Thymus (tissue), 11 donors: ENCODE data around the gene DIP2B. TPM values are rescaled to one million over a fixed set of nuclear protein-coding genes. Genes with fewer than 3 reads are reported as not detected.

Experiments used
- DNase-seq, 9 donors: peaks; one replicate each; pipeline ENCODE4 v3.0.0-alpha.2; 2013; ENCODE audit warnings: low spot score in 9 of 9, low read depth in 6 of 9, missing footprints in 1 of 9
- H3K27ac ChIP-seq, 2 donors: one replicate each; pipeline ENCODE4 v1.5.1; 2013; ENCODE audit warnings: control low read depth in 1 of 2, low read depth in 1 of 2, low read length in 1 of 2, mild to moderate bottlenecking in 1 of 2, moderate library complexity in 1 of 2
- H3K27me3 ChIP-seq, 2 donors: one replicate each; pipeline ENCODE4 v1.5.1; 2013; ENCODE audit warnings: low read length in 1 of 2; ENCODE audit not compliant: control insufficient read depth in 2 of 2, insufficient read depth in 1 of 2
- H3K36me3 ChIP-seq, 2 donors: one replicate each; pipeline ENCODE4 v1.5.1; 2013; ENCODE audit warnings: low read length in 1 of 2, mild to moderate bottlenecking in 1 of 2, moderate library complexity in 1 of 2; ENCODE audit not compliant: control insufficient read depth in 2 of 2, insufficient read depth in 2 of 2
- H3K4me1 ChIP-seq, 2 donors: one replicate each; pipeline ENCODE4 v1.5.1; 2013; ENCODE audit warnings: low read length in 2 of 2; ENCODE audit not compliant: control insufficient read depth in 2 of 2, insufficient read depth in 2 of 2
- H3K4me3 ChIP-seq, 2 donors: one replicate each; pipeline ENCODE4 v1.5.1; 2013; ENCODE audit warnings: low read length in 2 of 2, control low read depth in 1 of 2, mild to moderate bottlenecking in 1 of 2
- H3K9me3 ChIP-seq, 2 donors: one replicate each; pipeline ENCODE4 v1.5.1; 2013; ENCODE audit warnings: low read length in 1 of 2, mild to moderate bottlenecking in 1 of 2; ENCODE audit not compliant: control insufficient read depth in 2 of 2, insufficient read depth in 1 of 2
- WGBS: extraction: QIAGEN DNeasy Blood & Tissue Kit; methylation state at CpG from one replicate; pipeline ENCODE4 v1.1.7; 2013; 5-methylcytosine and 5-hydroxymethylcytosine counted together
- polyA plus RNA-seq: library from polyadenylated mRNA; stranded (reverse); fragments of 200-250 nt; gene quantifications from one replicate; pipeline ENCODE4 v1.2.3, GENCODE V29; 2013
- total RNA-seq: library from RNA; stranded (reverse); fragments of 120-200 nt; gene quantifications from one replicate; pipeline ENCODE4 v1.2.4, GENCODE V29; 2013
- donor health status: healthy.

The DIP2B gene
- total and polyA plus RNA-seq, 2 donors = 8.9 to 12.7 TPM

DNA sequence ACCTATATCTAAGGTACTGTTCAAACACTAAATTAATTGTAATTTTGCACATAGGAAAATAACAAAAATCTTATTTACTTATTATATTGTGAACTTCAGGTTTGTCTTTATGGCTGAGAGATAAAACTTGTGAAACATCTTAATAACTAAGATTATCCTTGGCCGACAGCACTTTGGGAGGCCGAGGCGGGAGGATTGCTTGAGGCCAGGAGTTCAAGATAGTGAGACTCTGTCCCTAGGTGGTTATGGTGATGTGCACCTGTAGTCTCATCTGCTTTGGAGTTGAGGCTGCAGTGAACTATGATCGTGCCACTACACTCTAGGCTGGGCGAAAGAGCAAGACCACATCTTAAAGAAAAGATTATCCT, 22.6 kb downstream of the DIP2B start:
- no peak overlapping the region for H3K27ac ChIP-seq
- no peaks in the 10 kb centered on the region for H3K9me3 ChIP-seq
- 97% methylated on average over 5 of the region's 5 CpGs for WGBS
- H3K36me3 ChIP-seq = peaks cover 0 to 6% of the 10 kb centered on the region in 2 donors
- no peaks in the 10 kb centered on the region for H3K27me3 ChIP-seq
- peaks cover 4% of the 10 kb centered on the region in 2 donors for H3K4me1 ChIP-seq
- no peak for DNase-seq
- no peak overlapping the region for H3K4me3 ChIP-seq

DNA sequence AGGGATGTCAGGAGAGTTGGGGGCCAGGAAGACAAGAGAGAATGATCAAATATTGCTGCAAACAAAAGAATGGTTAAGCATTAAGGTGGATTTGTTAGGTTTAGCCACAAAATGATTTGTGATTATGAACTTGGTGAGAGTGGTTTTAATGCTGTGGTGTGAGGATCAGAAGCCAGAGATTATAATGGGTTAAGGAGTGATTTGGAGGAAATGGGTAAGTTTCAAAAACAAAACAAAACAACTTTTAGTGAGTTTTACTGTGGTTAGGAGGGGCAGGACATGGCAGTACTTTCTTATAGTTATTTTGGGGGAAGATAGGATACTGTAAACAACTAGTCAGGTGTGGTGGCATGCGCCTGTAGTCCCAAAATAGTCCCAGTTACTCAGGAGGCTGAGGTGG, 24.0 kb downstream of the DIP2B start:
- Histone ChIP-seq H3K4me3 (no peak overlapping the region), H3K9me3 (no peaks in the 10 kb centered on the region), H3K36me3 (peaks cover 0 to 6% of the 10 kb centered on the region in 2 donors), H3K27me3 (no peaks in the 10 kb centered on the region), H3K4me1 (peaks cover 9 to 14% of the 10 kb centered on the region in 2 donors), H3K27ac (no peak overlapping the region)
- 86% methylated on average over 1 of the region's 1 CpG for WGBS
- no peak for DNase-seq

DNA sequence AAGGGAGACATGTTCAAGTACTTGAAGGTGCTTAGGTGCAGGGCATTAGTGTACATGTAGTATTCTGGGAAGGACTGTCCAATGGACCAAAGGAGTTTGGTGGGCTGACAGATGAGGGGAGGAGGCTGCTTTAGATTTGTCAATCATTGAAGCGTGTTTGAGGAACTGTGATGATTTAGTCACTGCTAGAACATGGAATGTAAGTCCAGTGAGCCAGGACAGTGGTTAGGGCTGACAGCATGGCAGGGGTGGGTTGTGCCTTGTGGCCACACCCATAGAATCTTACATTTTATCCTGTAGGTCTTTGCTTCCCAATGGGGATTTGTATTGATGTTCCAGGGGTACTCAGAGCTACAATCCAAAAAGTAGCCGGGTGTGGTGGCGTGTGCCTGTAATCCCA, 24.6 kb downstream of the DIP2B start:
- H3K4me1 ChIP-seq = peaks cover 9 to 14% of the 10 kb centered on the region in 2 donors
- no peak overlapping the region for H3K4me3 ChIP-seq
- H3K27ac ChIP-seq = no peak overlapping the region
- 96% methylated on average over 3 of the region's 3 CpGs for WGBS
- peaks cover 0 to 3% of the 10 kb centered on the region in 2 donors for H3K36me3 ChIP-seq
- DNase-seq = no peak
- no peaks in the 10 kb centered on the region for H3K9me3 ChIP-seq
- H3K27me3 ChIP-seq = no peaks in the 10 kb centered on the region

DNA sequence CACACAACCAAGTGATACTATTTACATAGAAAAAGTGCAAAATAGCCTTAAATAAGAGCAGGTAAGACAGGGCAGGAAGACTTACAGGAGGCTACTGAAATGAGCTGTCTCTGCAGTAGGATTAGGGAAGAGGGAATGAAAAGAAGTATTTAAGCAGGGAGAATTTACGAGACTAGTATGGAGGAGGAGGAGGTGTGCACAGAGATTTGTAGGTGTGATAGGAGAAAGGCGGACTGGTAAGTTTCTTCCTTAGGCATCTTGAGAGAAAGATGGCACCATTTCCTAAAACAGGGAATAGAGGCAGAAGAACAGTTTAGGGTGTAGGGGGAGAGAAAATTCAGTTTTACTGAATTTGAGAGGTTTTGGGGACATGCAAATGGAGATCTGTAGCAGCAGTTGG, 25.7 kb downstream of the DIP2B start:
- H3K27me3 ChIP-seq = no peaks in the 10 kb centered on the region
- no peak for DNase-seq
- no peak overlapping the region for H3K4me3 ChIP-seq
- peaks cover 9 to 14% of the 10 kb centered on the region in 2 donors for H3K4me1 ChIP-seq
- peaks cover 0 to 3% of the 10 kb centered on the region in 2 donors for H3K36me3 ChIP-seq
- no peaks in the 10 kb centered on the region for H3K9me3 ChIP-seq
- 98% methylated on average over 2 of the region's 2 CpGs for WGBS
- H3K27ac ChIP-seq = no peak overlapping the region

DNA sequence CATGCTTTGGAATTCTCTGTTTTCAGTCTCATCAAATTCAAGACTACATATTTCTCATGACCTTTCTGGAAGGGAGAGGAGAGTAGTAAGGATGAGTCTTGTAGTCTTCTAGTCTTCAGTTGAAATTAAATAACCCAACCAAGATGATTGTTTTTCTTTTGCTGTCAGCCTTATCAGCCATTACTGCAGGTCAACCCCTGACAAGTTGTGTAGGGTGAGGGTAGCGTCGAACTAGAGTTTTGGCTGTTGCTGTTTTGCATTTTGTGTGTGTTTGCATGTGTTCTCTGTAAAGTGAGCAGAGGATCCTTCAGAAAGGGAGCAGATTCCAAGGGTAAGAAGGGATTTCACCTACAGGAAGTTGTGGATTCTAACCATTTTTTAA, 28.4 kb downstream of the DIP2B start:
- Histone ChIP-seq H3K4me3 (no peak overlapping the region), H3K27ac (peak overlapping the region in 1 of 2 donors; percentile 82), H3K4me1 (peaks cover 9 to 14% of the 10 kb centered on the region in 2 donors), H3K9me3 (no peaks in the 10 kb centered on the region), H3K36me3 (peaks cover 0 to 3% of the 10 kb centered on the region in 2 donors), H3K27me3 (no peaks in the 10 kb centered on the region)
- no peak for DNase-seq
- WGBS = 94% methylated on average over 2 of the region's 2 CpGs

DNA sequence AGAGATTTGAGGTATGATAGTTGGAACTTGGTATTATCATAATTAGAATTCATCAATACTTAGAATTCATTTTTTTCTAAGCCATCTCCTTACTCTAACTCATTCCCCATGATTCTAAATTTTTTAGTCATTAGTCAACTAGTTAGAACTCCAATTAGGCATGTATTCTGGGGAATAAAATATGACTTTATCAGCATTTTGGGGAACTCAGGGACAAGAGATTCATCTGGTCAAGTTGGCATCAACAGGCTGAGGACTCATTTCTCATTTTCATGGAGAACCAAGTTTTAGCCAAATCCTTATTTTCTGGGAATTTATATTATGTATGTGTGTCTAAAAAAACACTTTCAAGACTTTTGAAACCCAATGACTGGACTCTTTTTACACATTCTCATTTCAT, 29.2 kb downstream of the DIP2B start:
- no peak overlapping the region for H3K27ac ChIP-seq
- DNase-seq = no peak
- H3K4me1 ChIP-seq = peaks cover 9 to 14% of the 10 kb centered on the region in 2 donors
- no peaks in the 10 kb centered on the region for H3K9me3 ChIP-seq
- H3K36me3 ChIP-seq = peaks cover 0 to 3% of the 10 kb centered on the region in 2 donors
- H3K4me3 ChIP-seq = no peak overlapping the region
- H3K27me3 ChIP-seq = no peaks in the 10 kb centered on the region

DNA sequence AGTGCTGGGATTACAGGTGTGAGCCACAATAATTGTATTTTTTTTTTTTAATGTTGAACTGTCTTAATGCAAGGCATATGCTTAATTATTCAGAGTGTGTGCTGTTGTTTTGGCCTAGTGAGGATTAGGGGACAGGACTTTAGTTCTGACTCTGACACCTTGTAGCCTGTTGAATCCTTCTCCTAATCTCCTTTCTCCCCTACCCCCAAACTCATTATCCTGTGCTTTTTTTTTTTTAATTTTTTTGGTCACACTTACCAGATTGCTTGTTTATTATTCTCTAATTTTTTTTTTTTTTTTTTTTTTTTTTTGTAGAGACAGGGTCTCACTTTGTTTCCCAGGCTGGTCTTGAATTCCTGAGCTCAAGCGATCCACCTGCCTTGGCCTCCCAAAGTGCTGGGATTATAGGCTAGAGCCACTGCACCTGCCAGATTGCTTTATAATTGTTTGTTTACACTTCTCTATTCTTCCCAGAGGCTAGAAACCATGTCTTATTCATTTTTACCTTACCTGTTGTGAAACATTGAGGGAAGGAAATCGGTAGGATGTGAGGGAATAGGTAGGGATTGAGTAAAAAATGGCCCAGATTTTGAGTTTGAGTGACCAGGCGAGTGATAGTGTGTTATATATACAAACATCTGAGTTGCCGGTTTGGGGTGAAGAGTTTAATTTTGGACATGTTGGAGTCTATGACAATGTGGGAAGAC, 32.2 kb downstream of the DIP2B start:
- WGBS = 94% methylated on average over 4 of the region's 4 CpGs
- no peak overlapping the region for H3K27ac ChIP-seq
- H3K4me1 ChIP-seq = peaks cover 9 to 14% of the 10 kb centered on the region in 2 donors
- no peak overlapping the region for H3K4me3 ChIP-seq
- no peaks in the 10 kb centered on the region for H3K27me3 ChIP-seq
- H3K9me3 ChIP-seq = no peaks in the 10 kb centered on the region
- no peaks in the 10 kb centered on the region for H3K36me3 ChIP-seq
- no peak for DNase-seq

DNA sequence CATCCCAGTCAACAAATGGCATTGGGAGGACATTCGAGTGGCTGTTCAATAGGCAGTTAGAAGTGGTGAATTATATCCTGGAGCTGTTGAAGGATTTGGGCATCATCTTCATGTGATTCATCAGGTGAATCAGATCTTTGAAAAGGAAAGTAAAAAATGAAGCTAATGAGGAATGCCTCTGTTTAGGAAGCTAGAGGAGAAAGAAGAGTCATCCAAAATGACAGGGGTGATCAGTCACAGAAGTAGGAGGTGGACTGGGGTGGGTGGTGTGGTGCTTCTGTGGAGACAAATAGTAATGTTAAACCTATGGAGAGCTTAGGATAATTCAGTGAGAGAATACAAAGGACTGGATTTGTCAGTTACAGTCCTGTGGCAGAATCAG, 32.7 kb downstream of the DIP2B start:
- no peaks in the 10 kb centered on the region for H3K36me3 ChIP-seq
- peaks cover 3 to 8% of the 10 kb centered on the region in 2 donors for H3K4me1 ChIP-seq
- H3K9me3 ChIP-seq = no peaks in the 10 kb centered on the region
- no peak overlapping the region for H3K27ac ChIP-seq
- H3K27me3 ChIP-seq = no peaks in the 10 kb centered on the region
- no peak for DNase-seq
- H3K4me3 ChIP-seq = no peak overlapping the region
- WGBS = 97% methylated on average over 1 of the region's 1 CpG

DNA sequence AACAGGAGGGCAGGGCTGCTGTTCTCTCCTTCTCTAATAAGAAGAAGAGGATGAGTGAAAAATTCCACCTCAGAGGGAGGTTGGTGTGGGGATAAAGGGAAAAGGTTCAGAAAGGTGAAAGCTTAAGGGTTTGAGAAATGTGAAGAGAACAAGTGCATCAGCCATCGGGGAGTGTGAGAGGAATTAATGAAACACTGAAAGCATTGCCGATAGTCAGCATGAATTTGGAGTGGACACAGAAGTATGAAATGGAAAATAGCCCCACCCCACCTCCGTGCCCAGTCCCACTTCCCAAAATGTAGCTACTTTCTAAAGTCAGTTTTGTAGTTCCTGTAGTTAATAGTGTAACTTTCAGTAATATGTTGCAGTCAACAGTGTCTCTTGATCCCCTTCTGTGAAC, 33.4 kb downstream of the DIP2B start:
- Histone ChIP-seq H3K4me3 (no peak overlapping the region), H3K4me1 (peaks cover 0 to 4% of the 10 kb centered on the region in 2 donors), H3K9me3 (no peaks in the 10 kb centered on the region), H3K27ac (no peak overlapping the region), H3K27me3 (no peaks in the 10 kb centered on the region), H3K36me3 (no peaks in the 10 kb centered on the region)
- DNase-seq = no peak
- WGBS = 95% methylated on average over 3 of the region's 3 CpGs
